GM12878 (cell line): Measurements from ENCODE around the gene GDF15. TPM values are rescaled to one million over a fixed set of nuclear protein-coding genes. Genes with fewer than 3 reads are reported as not detected.

Source experiments
- ATAC-seq: fragments of 200-7000 bp; cut with Tn5 transposase; 3 replicates; pipeline ENCODE4 v1.9.1; 2020; ENCODE audit warnings: mild to moderate bottlenecking, moderate library complexity
- BruUV-seq: library from RNA; stranded (reverse); fragments of 400-500 nt; replicated peaks from 2 replicates; lab custom pipeline; 2021; lab: Mats Ljungman, UMichigan
- CTCF ChIA-PET: fragments of 300-600 bp; sonication (Branson Sonifier 250); formaldehyde crosslinking; extraction: SDS; loops from one replicate; lab custom pipeline; 2021; ENCODE audit warnings: inconsistent platforms; lab: Yijun Ruan, JAX
- POLR2A ChIA-PET: fragments of 350-600 bp; formaldehyde crosslinking; extraction: SDS; loops from one replicate; lab custom pipeline; 2021; ENCODE audit warnings: inconsistent platforms; lab: Charles Lee
- RAD21 ChIA-PET: fragments of 300-600 bp; sonication (Branson Sonifier 250); formaldehyde crosslinking; loops from one replicate; lab custom pipeline; 2023; ENCODE audit warnings: antibody characterized with exemption; ENCODE audit not compliant: unreplicated experiment; lab: Charles Lee
- SMC1A ChIA-PET: fragments of 300-600 bp; sonication (Branson Sonifier 250); formaldehyde crosslinking; loops from one replicate; lab custom pipeline; 2023; ENCODE audit not compliant: unreplicated experiment, uncharacterized antibody; lab: Charles Lee
- DNase-seq: peaks from one replicate; pipeline ENCODE4 v3.0.0-alpha.2; 2011; ENCODE audit warnings: low read depth, low spot score
- FAIRE-seq: peaks from 3 replicates; lab custom pipeline; 2011; peaks lifted over from hg19 to GRCh38; lab: Jason Lieb, UNC
- H2AFZ ChIP-seq: 2 replicates; pipeline ENCODE4 v1.6.0; 2011; ENCODE audit warnings: low read depth, low read length, control low read depth; ENCODE audit not compliant: control insufficient read depth
- H3K27ac ChIP-seq: 2 replicates; pipeline ENCODE4 v1.5.1; 2011; ENCODE audit warnings: control low read depth; ENCODE audit not compliant: control insufficient read depth, insufficient read depth
- H3K27me3 ChIP-seq, 2 experiments: replicated peaks in 1 of 2; 2 replicates each; pipeline versions ENCODE4 v1.6.0 to v1.6.1; 2011; ENCODE audit warnings: low read length in 1 of 2; ENCODE audit not compliant: control insufficient read depth in 2 of 2, insufficient read depth in 2 of 2
- H3K36me3 ChIP-seq, 2 experiments: 2 replicates each; pipeline ENCODE4 v1.5.1; 2011; ENCODE audit warnings: low read length in 1 of 2; ENCODE audit not compliant: control insufficient read depth in 2 of 2, insufficient read depth in 2 of 2
- H3K4me1 ChIP-seq: 2 replicates; pipeline ENCODE4 v1.6.1; 2011; ENCODE audit warnings: mild to moderate bottlenecking, low read length, moderate library complexity, mixed read lengths; ENCODE audit not compliant: control insufficient read depth, insufficient read depth
- H3K4me2 ChIP-seq: 2 replicates; pipeline ENCODE4 v1.6.0; 2011; ENCODE audit warnings: control low read depth; ENCODE audit not compliant: control insufficient read depth, insufficient read depth
- H3K4me3 ChIP-seq: fragments of 200-600 bp; sonication (generic); 2 replicates; pipeline ENCODE4 v1.5.1; 2016
- H3K79me2 ChIP-seq: 2 replicates; pipeline ENCODE4 v1.6.0; 2011; ENCODE audit warnings: low read length; ENCODE audit not compliant: control insufficient read depth, insufficient read depth
- H3K9ac ChIP-seq: 2 replicates; pipeline ENCODE4 v1.8.0; 2011; ENCODE audit warnings: low read length, control low read depth, mixed read lengths; ENCODE audit not compliant: control insufficient read depth, insufficient read depth
- H3K9me3 ChIP-seq: replicated peaks from 3 replicates; pipeline ENCODE4 v1.5.1; 2011; ENCODE audit warnings: mild to moderate bottlenecking, low read length; ENCODE audit not compliant: control insufficient read depth, insufficient read depth
- H4K20me1 ChIP-seq: 2 replicates; pipeline ENCODE4 v1.6.0; 2011; ENCODE audit not compliant: control insufficient read depth, insufficient read depth
- ATF7 ChIP-seq: fragments of 450-650 bp; IDR thresholded peaks from 2 replicates; pipeline ENCODE4 v1.6.1; 2016; ENCODE audit warnings: low read depth, mild to moderate bottlenecking
- CBX3 ChIP-seq: fragments of 200-600 bp; sonication (generic); IDR thresholded peaks from 2 replicates; pipeline ENCODE4 v1.6.1; 2016; ENCODE audit warnings: low read depth, borderline replicate concordance
- GABPA ChIP-seq: IDR thresholded peaks from 2 replicates; pipeline ENCODE4 v1.6.1; 2014; ENCODE audit warnings: antibody characterized with exemption, low read depth, mild to moderate bottlenecking, inconsistent platforms
- KAT2A ChIP-seq: conservative IDR thresholded peaks from 2 replicates; pipeline ENCODE4 v1.6.1; 2011; ENCODE audit warnings: low read depth, low read length; ENCODE audit not compliant: control insufficient read depth
- LARP7 ChIP-seq: fragments of 450-650 bp; IDR thresholded peaks from 2 replicates; pipeline ENCODE4 v1.6.1; 2017; ENCODE audit warnings: mild to moderate bottlenecking
- MEF2B ChIP-seq: fragments of 450-650 bp; IDR thresholded peaks from 2 replicates; pipeline ENCODE4 v1.6.1; 2018; ENCODE audit warnings: mild to moderate bottlenecking, moderate library complexity; ENCODE audit not compliant: partially characterized antibody, poor library complexity, severe bottlenecking
- SIX5 ChIP-seq: IDR thresholded peaks from 2 replicates; pipeline ENCODE4 v1.6.1; 2011; ENCODE audit warnings: mild to moderate bottlenecking, low read depth, low read length, moderate library complexity; ENCODE audit not compliant: severe bottlenecking
- SREBF2 ChIP-seq: IDR thresholded peaks from 2 replicates; pipeline ENCODE4 v1.6.1; 2012; ENCODE audit warnings: mild to moderate bottlenecking, low read length
- TCF3 ChIP-seq: IDR thresholded peaks from 2 replicates; pipeline ENCODE4 v1.6.1; 2012; ENCODE audit warnings: low read depth, mild to moderate bottlenecking, low read length, borderline replicate concordance; ENCODE audit not compliant: insufficient read depth
- YBX1 ChIP-seq: fragments of 450-650 bp; IDR thresholded peaks from 2 replicates; pipeline ENCODE4 v1.6.1; 2016; ENCODE audit warnings: antibody characterized with exemption
- ZNF274 ChIP-seq: IDR thresholded peaks from one replicate; pipeline ENCODE4 v1.8.0; 2011; ENCODE audit not compliant: insufficient read length, insufficient read depth
- ZNF384 ChIP-seq: IDR thresholded peaks from 2 replicates; pipeline ENCODE4 v1.6.1; 2012; ENCODE audit warnings: low read depth, mild to moderate bottlenecking, low read length, improper control_type of control experiment, borderline replicate concordance
- WGBS: methylation state at CpG from one replicate; pipeline ENCODE4 v1.1.6; 2016; ENCODE audit warnings: low lambda C conversion rate; ENCODE audit not compliant: insufficient replicate concordance, insufficient coverage; ENCODE audit errors: missing lambda C conversion rate; 5-methylcytosine and 5-hydroxymethylcytosine counted together
- in situ Hi-C: fragments of 300-500 bp; cut with MboI; formaldehyde crosslinking; loops from 9 replicates; pipeline ENCODE4 v1.14.3; 2018; ENCODE audit warnings: mixed read lengths
- intact Hi-C: fragments of 100-400 bp; cut with micrococcal nuclease; formaldehyde crosslinking; loops from one replicate; pipeline ENCODE4 v1.14.2; 2022; ENCODE audit not compliant: unreplicated experiment
- polyA plus RNA-seq, 11 experiments: library from polyadenylated mRNA; depleted of rRNA in 4 of 11; unstranded in 6 of 11; stranded (reverse) in 5 of 11; fragments of >200 nt; fragmentation: Nextera tagmentation in 4 of 11; fragmentation: Illumina TruSeq in 1 of 11; extraction: Ambion mirVana in 4 of 11; extraction: Trizol in 1 of 11; gene quantifications; 1 replicate in 1 of 11; 2 replicates in 10 of 11; pipeline versions ENCODE4 v1.2.1 to v1.2.3, GENCODE V29; 2011 to 2016; ENCODE audit warnings: inconsistent platforms in 2 of 11, missing spikeins in 2 of 11, low read depth in 1 of 11
- total RNA-seq, 4 experiments: library from RNA; depleted of rRNA in 3 of 4; stranded (reverse); fragments of >200 nt in 3 of 4; fragmentation: Illumina TruSeq in 1 of 4; extraction: Trizol in 1 of 4; gene quantifications; 2 replicates each; pipeline versions ENCODE4 v1.2.1 to v1.2.3, GENCODE V29; 2013 to 2021

Gene GDF15
- total and polyA plus RNA-seq, 10 of the 15 experiments (the other 5 are each of a cell fraction or from before 2014, with no cell fraction given) = 0.11 to 3.6 (median 1.6) TPM; not detected in 1

DNA sequence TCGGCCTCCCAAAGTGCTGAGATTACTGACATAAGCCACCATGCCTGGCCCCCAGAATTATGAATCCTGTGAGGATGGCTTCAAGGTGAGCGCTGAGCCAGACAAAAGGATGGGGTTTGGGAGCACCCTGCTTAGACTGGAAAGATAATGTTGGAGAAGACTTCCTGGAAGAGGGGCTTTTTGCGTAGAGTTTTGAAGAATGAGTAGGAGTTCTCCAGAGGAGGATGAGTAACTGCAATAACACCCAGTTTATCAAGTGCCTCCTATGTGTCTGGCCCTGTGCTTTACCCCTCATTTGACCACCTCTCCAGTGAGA lies 641 bp upstream of the GDF15 start:
- Histone ChIP-seq H3K27ac (no peak overlapping the region), H2AFZ (no peak overlapping the region), H3K79me2 (no peaks in the 10 kb centered on the region), H3K4me2 (no peak overlapping the region), H3K9ac (no peak overlapping the region), H4K20me1 (no peaks in the 10 kb centered on the region), H3K4me3 (no peak overlapping the region), H3K36me3 (no peaks in the 10 kb centered on the region), H3K4me1 (peaks cover 8% of the 10 kb centered on the region), H3K27me3 (peaks cover 0 to 3% of the 10 kb centered on the region in 2 experiments; a peak in 3 of 4 replicates), H3K9me3 (no peaks in the 10 kb centered on the region; the same call in 2 of the 3 replicates)
- DNase-seq (no peak), ATAC-seq (no peak), FAIRE-seq (no peak)
- in situ Hi-C loops (no loop called here), intact Hi-C loops (no loop called here)
- TF ChIP-seq GABPA (no peak), ATF7 (no peak), SIX5 (no peak), ZNF384 (no peak), ZNF274 (no peak), YBX1 (no peak), SREBF2 (no peak), TCF3 (no peak), KAT2A (no peak), MEF2B (no peak), LARP7 (no peak), CBX3 (no peak)
- WGBS = 67% methylated on average over 3 of the region's 3 CpGs
- ChIA-PET SMC1A (interaction anchor here (2.1 kb wide), 1 partner anchor 16 kb away, joined by 4 read pairs; no protein-coding TSS in a partner anchor), CTCF (interaction anchor here (0.7 to 9.4 kb wide), 11 partner anchors 11 to 161 kb away, joined by 3 to 144 read pairs (median 4); no protein-coding TSS in a partner anchor), POLR2A (no interaction called here), RAD21 (interaction anchor here (0.9 to 1.0 kb wide), 2 partner anchors 24 to 29 kb away, joined by 4 read pairs; no protein-coding TSS in a partner anchor)
- no TSS peak for BruUV-seq
